ENCODE measurements around the gene RPUSD1.
A peak's percentile ranks its signal among the peaks of the same experiment; 100 is the strongest.

GRCh38 chr16:799948-800833, 12.0 kb upstream of the RPUSD1 start, which contains the start of gene GNG13:
- TF ChIP-seq CTCF (conservative IDR thresholded peaks at IDR 0.05; ENCODE audit: low read depth, low read length): no peak
- peak; percentile 35 for TF ChIP-seq EZH2 (IDR thresholded peaks at IDR 0.05; ENCODE audit: borderline replicate concordance, low read depth, low read length, poor library complexity, severe bottlenecking)

Data from A673 (cell line).